Esophagus muscularis mucosa (tissue), 4 donors: Measurements from ENCODE around the gene PEX14. TPM values are rescaled to one million over a fixed set of nuclear protein-coding genes. Genes with fewer than 3 reads are reported as not detected.
A peak's percentile ranks its signal among the peaks of the same experiment; 100 is the strongest.

Experiments
- DNase-seq: peaks from one replicate; pipeline ENCODE4 v3.0.0-alpha.2; 2017; ENCODE audit errors: extremely low spot score
- H3K27ac ChIP-seq, 4 donors: fragments of 200-600 bp; sonication (generic); replicated peaks in 1 of 4; 1 replicate in 3 of 4; 2 replicates in 1 of 4; pipeline ENCODE4 v1.5.1; 2016 to 2019; ENCODE audit warnings: mild to moderate bottlenecking in 1 of 4
- H3K27me3 ChIP-seq, 4 donors: fragments of 200-600 bp; sonication (generic); one replicate each; pipeline versions ENCODE4 v1.5.1 to v1.6.0; 2016 to 2019
- H3K36me3 ChIP-seq, 4 donors: fragments of 200-600 bp; sonication (generic); one replicate each; pipeline ENCODE4 v1.5.1; 2016 to 2019
- H3K4me1 ChIP-seq, 4 donors: fragments of 200-600 bp; sonication (generic); one replicate each; pipeline ENCODE4 v1.5.1; 2016 to 2019
- H3K4me3 ChIP-seq, 4 donors: fragments of 200-600 bp; sonication (generic); 1 replicate in 2 of 4; 2 replicates in 2 of 4; pipeline ENCODE4 v1.5.1; 2016 to 2019; ENCODE audit warnings: mild to moderate bottlenecking in 4 of 4, moderate library complexity in 1 of 4
- H3K9me3 ChIP-seq, 4 donors: fragments of 200-600 bp; sonication (generic); 1 replicate in 3 of 4; 2 replicates in 1 of 4; pipeline ENCODE4 v1.5.1; 2016 to 2019
- EP300 ChIP-seq: sonication (generic); formaldehyde crosslinking; IDR thresholded peaks from one replicate; pipeline ENCODE4 v1.6.1; 2017; ENCODE audit warnings: antibody characterized with exemption
- POLR2A ChIP-seq: fragments of 450-650 bp; IDR thresholded peaks from one replicate; pipeline ENCODE4 v1.6.1; 2017; ENCODE audit warnings: antibody characterized with exemption, moderate library complexity, mild to moderate bottlenecking, low read depth
- POLR2AphosphoS5 ChIP-seq, 2 donors: sonication (generic); formaldehyde crosslinking; IDR thresholded peaks; one replicate each; pipeline ENCODE4 v1.6.1; 2017; ENCODE audit warnings: antibody characterized with exemption in 2 of 2
- WGBS: methylation state at CpG from one replicate; pipeline ENCODE4 v1.1.5; 2018; 5-methylcytosine and 5-hydroxymethylcytosine counted together
- intact Hi-C: fragments of 100-400 bp; cut with DNase I; formaldehyde crosslinking; loops from one replicate; pipeline ENCODE4 v1.15.1; 2023
- total RNA-seq, 4 donors: library from RNA; depleted of rRNA; stranded (reverse); fragments of >200 nt; gene quantifications; one replicate each; pipeline versions ENCODE4 v1.1.0 to v1.2.1, GENCODE V29; 2016
- TF ChIP-seq, protein P1 (sequence below), 3 experiments: fragments of 200-600 bp in 2 of 3; fragments of 450-650 bp in 1 of 3; sonication (generic) in 2 of 3; IDR thresholded peaks; one replicate each; pipeline ENCODE4 v1.5.1; 2017 to 2019; ENCODE audit warnings: antibody characterized with exemption in 3 of 3, mild to moderate bottlenecking in 2 of 3, moderate library complexity in 1 of 3

Gene PEX14
- total RNA-seq, 4 donors from 2014 or later = 16.2 to 24.2 (median 20.1) TPM

DNA sequence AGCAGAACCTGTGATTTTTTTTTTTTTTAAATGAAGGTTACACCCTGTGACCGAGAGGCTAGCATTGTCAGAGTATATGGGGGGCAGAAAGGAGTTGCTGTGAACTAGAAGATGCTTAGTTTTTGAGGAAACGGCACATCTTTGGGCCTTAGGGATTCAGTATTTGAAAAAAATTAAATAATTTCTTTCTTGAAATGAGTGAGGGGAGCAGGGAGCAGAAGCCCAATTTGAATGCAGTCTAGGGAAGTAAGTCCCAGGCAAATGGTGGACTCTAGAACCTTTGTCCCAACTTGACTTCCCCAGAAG lies 42.9 kb downstream of the PEX14 start:
- no peaks in the 10 kb centered on the region for H3K36me3 ChIP-seq
- no peak for DNase-seq
- intact Hi-C loops = no loop called here
- no peak overlapping the region for H3K27ac ChIP-seq
- H3K9me3 ChIP-seq = no peaks in the 10 kb centered on the region
- H3K27me3 ChIP-seq = no peaks in the 10 kb centered on the region
- no peak overlapping the region for H3K4me3 ChIP-seq
- peaks cover 15 to 66% (median 58%) of the 10 kb centered on the region in 4 donors for H3K4me1 ChIP-seq
- WGBS = 91% methylated on average over 2 of the region's 2 CpGs
- TF ChIP-seq POLR2AphosphoS5 (IDR thresholded peaks at IDR 0.05) = no peak
- TF ChIP-seq, protein P1, sequence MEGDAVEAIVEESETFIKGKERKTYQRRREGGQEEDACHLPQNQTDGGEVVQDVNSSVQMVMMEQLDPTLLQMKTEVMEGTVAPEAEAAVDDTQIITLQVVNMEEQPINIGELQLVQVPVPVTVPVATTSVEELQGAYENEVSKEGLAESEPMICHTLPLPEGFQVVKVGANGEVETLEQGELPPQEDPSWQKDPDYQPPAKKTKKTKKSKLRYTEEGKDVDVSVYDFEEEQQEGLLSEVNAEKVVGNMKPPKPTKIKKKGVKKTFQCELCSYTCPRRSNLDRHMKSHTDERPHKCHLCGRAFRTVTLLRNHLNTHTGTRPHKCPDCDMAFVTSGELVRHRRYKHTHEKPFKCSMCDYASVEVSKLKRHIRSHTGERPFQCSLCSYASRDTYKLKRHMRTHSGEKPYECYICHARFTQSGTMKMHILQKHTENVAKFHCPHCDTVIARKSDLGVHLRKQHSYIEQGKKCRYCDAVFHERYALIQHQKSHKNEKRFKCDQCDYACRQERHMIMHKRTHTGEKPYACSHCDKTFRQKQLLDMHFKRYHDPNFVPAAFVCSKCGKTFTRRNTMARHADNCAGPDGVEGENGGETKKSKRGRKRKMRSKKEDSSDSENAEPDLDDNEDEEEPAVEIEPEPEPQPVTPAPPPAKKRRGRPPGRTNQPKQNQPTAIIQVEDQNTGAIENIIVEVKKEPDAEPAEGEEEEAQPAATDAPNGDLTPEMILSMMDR (IDR thresholded peaks at IDR 0.05) = no peak
- no peak for TF ChIP-seq EP300
- TF ChIP-seq POLR2A = no peak

DNA sequence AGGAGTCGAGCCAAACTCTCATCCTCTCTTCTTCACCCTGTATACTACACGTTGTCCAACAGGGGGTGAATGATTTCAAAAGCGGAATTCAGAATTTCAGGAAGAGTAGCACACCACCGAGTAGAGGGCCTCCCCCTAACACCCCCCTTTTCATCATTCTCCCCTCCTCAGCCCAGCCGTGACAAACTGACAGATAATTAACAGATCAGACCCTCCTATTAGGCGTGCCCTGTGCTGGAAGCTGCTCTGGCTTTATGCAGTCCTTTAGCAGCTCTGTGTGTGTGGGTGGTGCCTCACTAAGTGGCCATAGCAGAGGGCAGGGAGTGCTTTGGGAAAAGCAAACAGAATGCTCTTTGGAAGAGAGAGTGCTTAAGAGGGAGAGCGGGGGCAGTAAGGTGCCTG lies 44.3 kb downstream of the PEX14 start:
- Histone ChIP-seq H3K9me3 (no peaks in the 10 kb centered on the region), H3K27me3 (no peaks in the 10 kb centered on the region), H3K4me3 (no peak overlapping the region), H3K36me3 (no peaks in the 10 kb centered on the region), H3K27ac (peak overlapping the region in 2 of 4 donors; percentile 22 to 26), H3K4me1 (peaks cover 15 to 59% (median 53%) of the 10 kb centered on the region in 4 donors)
- TF ChIP-seq, protein P1 (IDR thresholded peaks at IDR 0.05) = no peak
- no peak for TF ChIP-seq POLR2AphosphoS5 (IDR thresholded peaks at IDR 0.05)
- no peak for TF ChIP-seq POLR2A
- no peak for TF ChIP-seq EP300
- WGBS = 56% methylated on average over 7 of the region's 7 CpGs
- no peak for DNase-seq
- intact Hi-C loops = no loop called here

DNA sequence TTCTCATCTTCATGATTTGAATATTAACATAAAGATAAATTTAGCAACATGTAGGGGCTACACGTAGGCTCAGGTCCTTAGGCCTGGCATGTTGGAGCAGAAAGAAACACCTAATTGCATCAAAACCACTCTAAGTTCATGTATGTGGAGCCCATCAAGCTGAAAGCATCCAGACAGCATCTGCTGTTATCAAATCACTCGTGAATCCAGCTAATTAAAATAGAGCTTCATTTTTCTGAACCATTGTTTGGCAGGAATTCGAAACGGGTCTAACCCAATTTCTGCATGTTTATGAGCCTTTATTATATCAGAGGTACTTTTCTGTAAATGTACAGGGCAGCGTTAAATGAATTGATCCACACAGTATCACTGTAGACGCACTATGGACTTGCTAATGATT lies 45.7 kb downstream of the PEX14 start:
- Histone ChIP-seq H3K27me3 (no peaks in the 10 kb centered on the region), H3K4me1 (peaks cover 14 to 46% (median 39%) of the 10 kb centered on the region in 4 donors), H3K4me3 (no peak overlapping the region), H3K36me3 (no peaks in the 10 kb centered on the region), H3K27ac (no peak overlapping the region), H3K9me3 (no peaks in the 10 kb centered on the region)
- 92% methylated on average over 6 of the region's 6 CpGs for WGBS
- DNase-seq = no peak
- intact Hi-C loops = no loop called here
- TF ChIP-seq, protein P1 (IDR thresholded peaks at IDR 0.05) = no peak
- no peak for TF ChIP-seq POLR2AphosphoS5 (IDR thresholded peaks at IDR 0.05)
- no peak for TF ChIP-seq POLR2A
- no peak for TF ChIP-seq EP300

- no peaks in the 10 kb centered on the region for H3K36me3 ChIP-seq
- WGBS = 81% methylated on average over 1 of the region's 1 CpG
- no peaks in the 10 kb centered on the region for H3K9me3 ChIP-seq
- H3K27ac ChIP-seq = no peak overlapping the region
- intact Hi-C loops = no loop called here
- no peak for DNase-seq
- H3K4me1 ChIP-seq = peaks cover 10 to 42% (median 34%) of the 10 kb centered on the region in 4 donors
- TF ChIP-seq POLR2A (no peak), EP300 (no peak), POLR2AphosphoS5 (IDR thresholded peaks at IDR 0.05) (no peak)
- TF ChIP-seq, protein P1 (IDR thresholded peaks at IDR 0.05) = no peak
- no peaks in the 10 kb centered on the region for H3K27me3 ChIP-seq
- H3K4me3 ChIP-seq = no peak overlapping the region
Observed at GRCh38 chr1:10520952-10521351, 46.2 kb downstream of the PEX14 start.

GRCh38 chr1:10521537-10522157 lies 46.9 kb downstream of the PEX14 start:
- Histone ChIP-seq H3K4me1 (peaks cover 8 to 35% (median 29%) of the 10 kb centered on the region in 4 donors), H3K27ac (no peak overlapping the region), H3K36me3 (no peaks in the 10 kb centered on the region), H3K9me3 (no peaks in the 10 kb centered on the region), H3K27me3 (no peaks in the 10 kb centered on the region), H3K4me3 (no peak overlapping the region)
- WGBS = 93% methylated on average over 8 of the region's 8 CpGs
- intact Hi-C loops = no loop called here
- TF ChIP-seq, protein P1 (IDR thresholded peaks at IDR 0.05) = no peak
- TF ChIP-seq POLR2A (no peak), EP300 (no peak), POLR2AphosphoS5 (IDR thresholded peaks at IDR 0.05) (no peak)
- DNase-seq = no peak
